ENCODE measurements around the gene KLHL2.
"Not testable (repeated sequence)": the region's sequence is repeated elsewhere in the genome, so short reads cannot be mapped to it uniquely, and the experiment has no call there.

Gene KLHL2

DNA sequence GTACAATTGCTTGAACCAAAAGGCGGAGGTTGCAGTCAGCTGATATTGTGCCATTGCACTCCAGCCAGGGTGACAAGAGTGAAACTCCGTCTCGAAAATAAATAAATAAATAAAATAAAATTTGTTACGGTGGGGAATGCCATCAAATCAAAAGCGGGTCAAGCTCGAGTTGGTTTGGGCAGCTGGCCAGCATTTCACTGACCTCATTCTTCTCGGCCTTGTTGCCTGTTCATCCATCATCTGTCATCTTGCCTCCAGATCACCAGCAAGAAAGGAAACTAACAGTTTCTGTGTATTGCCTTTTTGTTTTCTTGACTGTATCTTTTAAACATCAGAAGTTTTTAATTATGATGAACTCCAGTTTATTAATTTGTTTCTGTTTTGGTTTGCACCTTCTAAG, 31.5 kb upstream of the KLHL2 start:
- TF ChIP-seq, protein P1, sequence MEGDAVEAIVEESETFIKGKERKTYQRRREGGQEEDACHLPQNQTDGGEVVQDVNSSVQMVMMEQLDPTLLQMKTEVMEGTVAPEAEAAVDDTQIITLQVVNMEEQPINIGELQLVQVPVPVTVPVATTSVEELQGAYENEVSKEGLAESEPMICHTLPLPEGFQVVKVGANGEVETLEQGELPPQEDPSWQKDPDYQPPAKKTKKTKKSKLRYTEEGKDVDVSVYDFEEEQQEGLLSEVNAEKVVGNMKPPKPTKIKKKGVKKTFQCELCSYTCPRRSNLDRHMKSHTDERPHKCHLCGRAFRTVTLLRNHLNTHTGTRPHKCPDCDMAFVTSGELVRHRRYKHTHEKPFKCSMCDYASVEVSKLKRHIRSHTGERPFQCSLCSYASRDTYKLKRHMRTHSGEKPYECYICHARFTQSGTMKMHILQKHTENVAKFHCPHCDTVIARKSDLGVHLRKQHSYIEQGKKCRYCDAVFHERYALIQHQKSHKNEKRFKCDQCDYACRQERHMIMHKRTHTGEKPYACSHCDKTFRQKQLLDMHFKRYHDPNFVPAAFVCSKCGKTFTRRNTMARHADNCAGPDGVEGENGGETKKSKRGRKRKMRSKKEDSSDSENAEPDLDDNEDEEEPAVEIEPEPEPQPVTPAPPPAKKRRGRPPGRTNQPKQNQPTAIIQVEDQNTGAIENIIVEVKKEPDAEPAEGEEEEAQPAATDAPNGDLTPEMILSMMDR (conservative IDR thresholded peaks at IDR 0.05; ENCODE audit: low read depth, low read length): no peak
- no peak for DNase-seq (ENCODE audit: low read depth)
- H3K4me3 ChIP-seq (ENCODE audit: low read depth, low read length): no peak overlapping the region

DNA sequence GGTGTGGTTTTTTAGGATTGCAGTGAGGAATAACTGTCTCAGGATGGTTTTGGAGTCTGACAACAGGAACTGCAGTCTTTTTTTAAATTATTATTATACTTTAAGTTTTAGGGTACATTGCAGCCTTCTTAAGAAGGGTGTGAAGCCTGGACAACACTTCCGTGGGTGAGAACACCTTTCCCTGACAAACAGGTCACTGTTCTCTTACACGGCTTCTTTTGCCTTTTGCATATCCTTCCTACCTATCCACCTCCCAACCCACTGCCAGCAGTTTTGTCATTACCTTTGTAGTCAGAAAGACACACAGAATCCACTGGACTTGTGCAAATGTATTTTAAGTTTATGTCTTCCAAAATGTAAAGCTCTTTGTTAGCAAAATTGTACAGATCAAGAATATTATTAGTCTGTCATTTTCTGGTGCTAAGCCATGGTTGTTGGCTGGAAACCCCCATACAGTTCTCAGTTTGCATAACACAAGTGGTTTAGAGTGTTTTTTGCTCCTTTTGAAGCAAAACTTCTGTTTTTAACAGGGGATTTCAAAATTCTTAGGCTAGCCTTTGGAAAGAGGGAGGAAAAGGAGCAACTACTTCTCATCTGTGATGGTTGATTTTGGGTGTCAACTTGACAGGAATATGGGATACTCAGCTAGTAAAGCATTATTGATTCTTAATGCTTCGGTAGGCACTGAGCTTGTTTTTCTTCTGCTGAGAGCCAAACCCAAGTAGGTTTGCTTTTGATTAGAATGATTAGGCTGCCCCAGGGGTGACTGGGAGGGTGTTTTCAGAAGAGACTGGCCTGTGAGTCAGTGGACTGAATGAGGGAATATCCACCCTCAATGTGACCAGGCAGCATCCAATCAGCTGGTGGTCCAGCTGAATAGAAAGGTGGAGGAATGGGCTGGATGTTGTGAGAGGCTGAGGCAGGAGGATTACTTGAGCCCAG, 29.4 kb upstream of the KLHL2 start:
- no peak for DNase-seq (ENCODE audit: low read depth)
- TF ChIP-seq, protein P1 (conservative IDR thresholded peaks at IDR 0.05; ENCODE audit: low read depth, low read length): no peak
- no peak overlapping the region for H3K4me3 ChIP-seq (ENCODE audit: low read depth, low read length)

DNA sequence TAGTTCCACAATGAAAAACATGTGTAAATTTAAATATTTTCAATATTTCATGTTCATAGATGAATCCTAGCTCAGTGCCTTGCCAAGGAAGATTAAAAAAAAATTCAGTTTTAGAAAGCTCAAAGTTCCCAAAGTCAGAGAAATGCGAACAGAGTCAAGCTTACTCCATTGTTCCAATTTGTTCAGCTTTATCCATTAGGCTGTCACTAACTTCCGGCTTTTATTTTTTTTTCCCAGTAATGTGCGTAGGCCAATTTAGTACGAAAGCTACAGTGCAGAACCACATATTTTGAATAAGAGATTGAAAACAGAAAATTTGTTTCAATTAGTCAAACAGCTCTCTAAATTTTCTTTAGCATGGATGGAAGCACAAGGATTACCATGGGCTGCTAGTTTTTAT, 23.1 kb upstream of the KLHL2 start:
- TF ChIP-seq, protein P1 (conservative IDR thresholded peaks at IDR 0.05; ENCODE audit: low read depth, low read length): no peak
- no peak for DNase-seq (ENCODE audit: low read depth)
- no peak overlapping the region for H3K4me3 ChIP-seq (ENCODE audit: low read depth, low read length)

GRCh38 chr4:165184998-165185397, 22.4 kb upstream of the KLHL2 start:
- not testable (repeated sequence) for H3K4me3 ChIP-seq (ENCODE audit: low read depth, low read length); DNase-seq (ENCODE audit: low read depth)

DNA sequence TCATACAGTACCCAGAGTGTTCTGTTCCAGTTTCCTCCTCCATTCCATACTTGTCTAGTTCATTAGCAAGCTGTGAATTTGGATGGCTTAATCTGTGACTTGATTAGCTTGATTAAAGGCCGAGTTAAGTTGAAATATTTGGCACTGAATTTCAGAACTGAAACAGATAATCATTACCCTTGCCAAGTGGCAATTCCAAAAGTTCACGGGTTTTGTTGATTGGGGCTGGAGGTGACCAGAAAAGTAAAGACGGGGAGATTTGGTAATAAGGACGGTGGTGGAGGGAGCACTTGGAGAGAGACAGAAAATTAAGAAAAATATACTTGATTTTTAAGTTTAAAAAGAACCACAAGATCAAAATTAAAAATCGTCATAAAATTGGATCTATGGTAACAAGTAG, 21.9 kb upstream of the KLHL2 start:
- H3K4me3 ChIP-seq (ENCODE audit: low read depth, low read length): no peak overlapping the region
- TF ChIP-seq, protein P1 (conservative IDR thresholded peaks at IDR 0.05; ENCODE audit: low read depth, low read length): no peak
- no peak for DNase-seq (ENCODE audit: low read depth)

GRCh38 chr4:165190591-165191347, 16.6 kb upstream of the KLHL2 start:
- TF ChIP-seq, protein P1 (conservative IDR thresholded peaks at IDR 0.05; ENCODE audit: low read depth, low read length): no peak
- H3K4me3 ChIP-seq (ENCODE audit: low read depth, low read length): no peak overlapping the region
- DNase-seq (ENCODE audit: low read depth): no peak

DNA sequence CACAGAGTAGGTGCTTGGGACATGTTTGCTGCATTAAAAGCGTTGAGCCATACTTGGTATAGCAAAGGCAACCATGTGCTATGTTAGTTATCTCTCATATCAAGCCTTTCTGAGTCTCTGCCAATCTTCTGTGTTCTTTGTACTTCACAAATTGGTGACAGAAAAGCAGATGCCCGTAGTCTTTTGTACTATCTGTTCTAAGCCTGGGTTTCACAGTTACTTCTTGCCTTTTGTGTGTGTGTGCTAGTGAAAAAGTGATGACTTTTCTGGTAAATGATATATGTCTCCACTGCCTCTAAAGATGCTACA, 16.1 kb upstream of the KLHL2 start:
- H3K4me3 ChIP-seq (ENCODE audit: low read depth, low read length): no peak overlapping the region
- DNase-seq (ENCODE audit: low read depth): no peak
- TF ChIP-seq, protein P1 (conservative IDR thresholded peaks at IDR 0.05; ENCODE audit: low read depth, low read length): no peak
